Rectal smooth muscle tissue (tissue), 1 donor: ENCODE data around the gene NOL12.

ENCODE experiments used
- H3K27ac ChIP-seq: one replicate; pipeline ENCODE4 v1.7.0; 2013; ENCODE audit warnings: low read depth, low read length, inconsistent platforms
- H3K27me3 ChIP-seq: one replicate; pipeline ENCODE4 v1.7.0; 2013; ENCODE audit warnings: low read length; ENCODE audit not compliant: control insufficient read depth, insufficient read depth
- H3K36me3 ChIP-seq: one replicate; pipeline ENCODE4 v1.7.0; 2013; ENCODE audit warnings: low read length; ENCODE audit not compliant: control insufficient read depth, insufficient read depth
- H3K4me1 ChIP-seq: one replicate; pipeline ENCODE4 v1.7.0; 2013; ENCODE audit warnings: low read length; ENCODE audit not compliant: control insufficient read depth, insufficient read depth
- H3K4me3 ChIP-seq: one replicate; pipeline ENCODE4 v1.7.0; 2013; ENCODE audit warnings: low read length
- H3K9ac ChIP-seq: one replicate; pipeline ENCODE4 v1.7.0; 2013; ENCODE audit warnings: low read length

NOL12 gene

GRCh38 chr22:37733625-37734401, 47.7 kb downstream of the NOL12 start:
- no peaks in the 10 kb centered on the region for H3K4me1 ChIP-seq
- no peaks in the 10 kb centered on the region for H3K36me3 ChIP-seq
- no peak overlapping the region for H3K4me3 ChIP-seq
- H3K27ac ChIP-seq: no peak overlapping the region
- no peak overlapping the region for H3K9ac ChIP-seq
- no peaks in the 10 kb centered on the region for H3K27me3 ChIP-seq

DNA sequence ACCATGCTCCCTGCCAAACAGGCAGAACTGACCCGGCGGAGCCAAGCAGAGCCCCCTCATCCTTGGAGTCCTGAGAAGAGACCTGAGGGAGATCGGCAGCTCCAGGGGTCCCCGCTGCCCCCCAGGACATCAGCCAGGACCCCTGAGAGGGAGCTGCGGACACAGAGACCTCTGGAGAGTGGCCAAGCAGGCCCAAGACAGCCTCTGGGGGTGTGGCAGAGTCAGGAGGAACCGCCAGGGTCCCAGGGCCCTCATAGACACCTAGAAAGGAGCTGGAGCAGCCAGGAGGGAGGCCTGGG, 48.2 kb downstream of the NOL12 start:
- Histone ChIP-seq H3K36me3 (no peaks in the 10 kb centered on the region), H3K9ac (no peak overlapping the region), H3K27me3 (no peaks in the 10 kb centered on the region), H3K4me3 (no peak overlapping the region), H3K4me1 (no peaks in the 10 kb centered on the region), H3K27ac (no peak overlapping the region)

- Histone ChIP-seq H3K27ac (no peak overlapping the region), H3K4me1 (no peaks in the 10 kb centered on the region), H3K4me3 (no peak overlapping the region), H3K27me3 (no peaks in the 10 kb centered on the region), H3K36me3 (no peaks in the 10 kb centered on the region), H3K9ac (no peak overlapping the region)
Observed at GRCh38 chr22:37734964-37735451, 48.9 kb downstream of the NOL12 start.

GRCh38 chr22:37739035-37739434, 52.9 kb downstream of the NOL12 start:
- Histone ChIP-seq H3K4me1 (peaks cover 29% of the 10 kb centered on the region), H3K4me3 (no peak overlapping the region), H3K27ac (peak overlapping the region; percentile 27), H3K9ac (no peak overlapping the region), H3K27me3 (no peaks in the 10 kb centered on the region), H3K36me3 (no peaks in the 10 kb centered on the region)

GRCh38 chr22:37739611-37740049, 53.5 kb downstream of the NOL12 start:
- H3K27me3 ChIP-seq: no peaks in the 10 kb centered on the region
- no peak overlapping the region for H3K4me3 ChIP-seq
- H3K9ac ChIP-seq: no peak overlapping the region
- H3K4me1 ChIP-seq: peaks cover 33% of the 10 kb centered on the region
- H3K36me3 ChIP-seq: no peaks in the 10 kb centered on the region
- H3K27ac ChIP-seq: peak overlapping the region; percentile 27

DNA sequence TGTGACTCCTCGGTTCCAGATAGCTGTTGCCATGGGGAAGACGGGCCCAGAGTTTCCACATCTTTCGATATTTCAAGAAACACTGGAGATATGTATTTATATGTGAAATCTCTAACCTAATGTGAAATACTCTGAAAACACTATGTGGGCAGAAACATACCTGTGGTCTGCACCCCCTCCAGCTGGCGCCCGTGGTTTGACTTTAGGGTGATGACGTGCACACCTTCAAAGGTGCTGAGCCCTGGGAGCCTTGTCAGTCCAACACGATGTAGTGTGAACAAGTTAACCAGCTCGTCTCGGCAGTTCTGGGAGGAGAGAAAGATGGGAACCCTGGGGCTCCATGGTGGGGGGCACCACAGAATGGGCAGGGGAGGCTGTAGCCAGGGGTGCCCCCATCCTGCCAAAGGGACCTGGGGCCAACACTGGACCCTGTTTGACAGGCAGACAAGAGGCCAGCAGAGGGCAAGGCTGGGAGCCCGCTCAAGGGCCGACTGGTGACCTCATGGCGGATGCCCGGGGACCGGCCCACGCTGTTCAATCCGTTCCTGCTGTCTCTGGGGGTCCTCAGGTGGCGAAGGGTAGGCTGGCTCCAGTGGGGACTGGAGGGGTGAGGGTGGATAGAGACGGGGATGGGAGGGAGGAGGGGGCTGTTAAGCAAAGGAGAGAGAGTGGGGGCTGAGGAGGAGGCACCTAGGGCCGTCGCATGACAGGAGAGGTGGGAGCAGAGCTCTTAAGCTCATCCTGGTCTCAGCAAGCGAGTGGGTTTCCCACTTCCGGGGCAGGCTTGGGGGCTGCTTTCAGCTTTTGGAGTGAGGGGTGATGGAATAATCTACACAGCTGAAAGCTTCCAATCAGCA, 54.5 kb downstream of the NOL12 start:
- Histone ChIP-seq H3K4me1 (peaks cover 36% of the 10 kb centered on the region), H3K36me3 (no peaks in the 10 kb centered on the region), H3K27ac (peak overlapping the region; percentile 84), H3K4me3 (no peak overlapping the region), H3K9ac (no peak overlapping the region), H3K27me3 (no peaks in the 10 kb centered on the region)

- peak overlapping the region; percentile 84 for H3K27ac ChIP-seq
Observed at GRCh38 chr22:37741312-37741795, 55.2 kb downstream of the NOL12 start.

DNA sequence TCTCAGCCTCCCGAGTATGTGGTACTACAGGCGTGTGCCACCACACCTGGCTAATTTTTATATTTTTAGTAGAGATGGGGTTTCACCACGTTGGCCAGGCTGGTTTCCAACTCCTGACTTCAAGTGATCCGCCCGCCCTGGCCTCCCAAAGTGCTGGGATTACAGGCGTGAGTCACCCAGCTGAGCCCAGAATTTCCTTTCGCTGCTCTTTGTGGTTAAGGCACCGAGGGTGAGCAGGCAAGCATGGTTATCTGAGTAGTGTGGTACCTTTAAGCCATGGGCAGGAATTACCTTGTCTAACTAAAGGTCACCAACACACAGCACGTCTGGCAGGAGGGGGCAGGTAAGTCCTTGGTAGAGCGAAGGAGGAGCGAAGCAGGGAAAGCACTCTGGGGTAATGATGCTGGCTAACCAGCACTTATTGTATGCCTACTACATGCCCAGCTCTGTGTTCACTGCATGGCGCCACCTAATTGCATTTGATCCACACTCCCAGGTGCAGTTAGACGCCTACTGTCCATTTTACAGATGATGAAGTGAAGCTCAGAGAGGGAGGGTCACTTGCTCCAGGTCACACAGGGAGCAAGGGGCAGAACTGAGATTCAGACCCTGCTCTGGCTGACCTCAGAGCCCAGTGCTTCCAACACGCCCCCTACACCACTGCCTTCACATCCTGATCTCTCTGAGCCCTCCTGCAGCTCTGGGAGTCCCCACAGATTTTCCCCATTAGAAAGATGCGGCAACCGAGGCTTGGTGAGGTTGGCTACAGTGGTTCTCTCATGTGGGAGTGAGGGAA, 56.4 kb downstream of the NOL12 start:
- Histone ChIP-seq H3K36me3 (no peaks in the 10 kb centered on the region), H3K27ac (peak overlapping the region; percentile 84), H3K27me3 (no peaks in the 10 kb centered on the region), H3K9ac (no peak overlapping the region), H3K4me3 (no peak overlapping the region), H3K4me1 (peaks cover 38% of the 10 kb centered on the region)

More at GRCh38 chr22:37741312-37741795, 55.2 kb downstream of the NOL12 start:
- no peaks in the 10 kb centered on the region for H3K27me3 ChIP-seq
- peak overlapping the region; percentile 25 for H3K4me3 ChIP-seq
- no peaks in the 10 kb centered on the region for H3K36me3 ChIP-seq
- no peak overlapping the region for H3K9ac ChIP-seq
- peaks cover 36% of the 10 kb centered on the region for H3K4me1 ChIP-seq
